Activated CD8-positive, alpha-beta memory T cell treated with anti-CD3 and anti-CD28 coated beads, Interleukin-2, amount 50 U/mL, for 24 hours (primary cell): Measurements from ENCODE around the gene SYK.

Experiments
- DNase-seq: peaks from one replicate; pipeline ENCODE4 v3.0.0-alpha.2; 2020; ENCODE audit errors: extremely low read depth

Gene SYK

DNA sequence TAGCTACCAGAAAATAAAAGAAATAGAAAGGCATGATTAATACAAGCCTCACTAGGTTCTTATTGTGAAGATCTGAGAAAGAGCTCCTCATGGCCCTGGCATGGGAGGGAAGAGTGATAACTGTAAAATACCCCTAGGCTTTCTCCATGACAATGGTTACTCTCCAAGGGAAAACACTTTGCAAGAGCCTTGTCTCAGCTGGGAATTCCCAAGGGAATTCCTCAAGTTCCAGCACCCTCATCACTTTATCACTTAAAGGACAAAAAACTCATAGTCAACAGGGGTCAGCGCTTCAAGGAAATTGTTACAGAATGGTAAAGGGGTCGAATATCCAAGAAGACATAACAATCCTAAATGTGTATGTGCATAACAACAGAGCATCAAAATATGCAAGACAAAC is 21.2 kb downstream of the SYK start:
- DNase-seq: no peak

DNA sequence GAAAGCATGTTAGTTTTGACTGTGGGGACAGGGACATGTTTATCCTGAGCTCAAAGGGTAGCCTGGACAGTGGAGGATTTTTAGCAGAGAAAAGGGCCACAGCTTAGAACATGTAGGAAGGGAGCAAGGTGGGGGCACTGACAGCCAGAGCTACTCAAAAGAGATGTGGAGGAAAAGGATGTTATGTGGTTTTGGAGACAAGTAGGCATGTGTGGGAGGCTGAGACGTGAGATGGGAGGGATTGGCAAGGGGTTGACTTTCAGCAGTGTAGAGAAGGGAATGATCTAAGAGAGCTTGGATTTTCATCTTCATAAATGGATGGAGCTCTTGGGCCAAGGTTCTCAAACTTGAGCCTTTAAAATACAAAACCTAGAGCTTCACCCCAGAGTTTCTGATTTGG is 24.0 kb downstream of the SYK start:
- no peak for DNase-seq

DNA sequence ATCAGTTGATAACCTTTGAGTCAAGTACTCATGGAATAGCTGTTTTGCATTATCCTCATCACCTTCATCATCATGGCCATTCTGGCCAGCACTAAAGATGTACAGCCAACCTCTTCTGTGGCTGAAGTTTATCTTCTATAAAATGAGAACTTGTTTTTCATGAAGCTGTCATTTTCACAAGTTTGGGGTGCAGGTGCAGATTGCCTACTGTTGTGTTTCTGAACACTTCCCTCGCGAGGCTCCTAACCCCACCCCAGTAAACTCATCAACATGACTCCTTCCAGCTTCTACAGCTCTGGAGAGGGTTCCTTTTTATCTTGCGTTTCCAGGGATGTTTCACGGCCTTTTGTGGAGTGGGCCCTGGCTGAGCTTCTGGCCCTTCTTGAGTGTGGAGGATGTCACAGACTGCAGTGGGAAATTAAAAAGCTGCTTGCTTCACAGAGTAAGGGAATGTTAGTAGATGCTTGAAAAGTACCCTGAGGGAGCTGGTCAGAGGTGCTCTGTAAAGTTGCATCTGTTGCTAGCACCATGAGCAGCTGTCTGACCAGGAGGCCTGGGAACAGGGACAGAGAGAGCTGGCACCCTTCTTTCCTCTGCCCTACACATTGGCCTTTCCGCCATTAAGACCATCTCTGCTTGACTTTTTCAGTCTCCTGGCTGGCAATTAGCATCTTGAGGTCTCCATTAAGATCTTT is 24.9 kb downstream of the SYK start:
- no peak for DNase-seq

DNA sequence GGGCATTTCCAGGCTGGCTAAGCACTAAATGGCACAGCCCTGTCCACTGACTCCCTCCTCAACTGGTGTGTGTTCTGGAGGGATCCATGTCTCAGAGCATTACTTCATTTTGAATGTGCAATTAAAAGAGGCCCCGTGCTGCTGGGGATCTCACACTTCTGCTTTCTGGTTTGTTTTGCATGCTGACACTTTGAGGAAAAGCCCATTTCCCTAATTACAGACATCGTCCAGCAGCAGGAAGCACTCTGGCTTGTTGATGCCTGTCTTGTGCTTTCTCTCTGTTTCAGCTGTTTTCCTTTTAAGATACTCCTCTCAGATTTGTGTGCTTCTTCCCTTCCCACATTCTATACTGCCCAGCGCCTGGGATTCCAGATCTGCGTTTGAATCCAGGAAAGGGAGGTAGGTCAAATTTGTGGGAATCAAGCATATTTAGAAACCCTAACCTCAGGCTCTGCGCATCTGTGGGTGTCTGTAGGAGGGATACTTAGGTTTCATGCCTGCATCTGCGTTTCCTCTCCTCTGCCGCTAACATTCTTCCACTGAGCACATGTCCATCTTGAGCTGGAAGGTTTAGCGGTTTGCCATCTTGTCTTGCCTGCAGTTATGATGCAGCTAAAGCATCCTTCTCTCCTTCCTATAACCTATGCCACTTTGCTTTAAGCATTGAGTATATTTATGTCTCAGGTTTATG is 25.7 kb downstream of the SYK start:
- no peak for DNase-seq

DNA sequence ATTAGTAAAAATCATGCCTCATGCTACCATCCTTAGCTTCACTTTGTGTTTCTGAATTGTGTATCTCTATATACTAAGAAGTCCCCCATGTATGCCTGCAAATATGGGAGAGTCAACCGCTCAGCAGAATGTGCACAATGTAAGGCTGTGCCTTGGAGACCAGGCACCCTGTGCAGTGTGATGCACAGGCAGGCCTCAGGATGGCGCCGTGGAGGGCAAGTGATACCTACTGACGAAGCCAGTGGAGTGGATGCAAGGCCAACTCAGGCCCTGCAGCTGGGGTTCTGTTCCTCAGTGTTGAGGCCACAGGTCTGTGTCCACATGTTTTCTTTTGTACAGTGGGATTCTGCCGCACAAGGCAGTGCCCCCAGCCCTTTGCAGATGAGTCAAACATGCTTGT is 28.4 kb downstream of the SYK start:
- no peak for DNase-seq

DNA sequence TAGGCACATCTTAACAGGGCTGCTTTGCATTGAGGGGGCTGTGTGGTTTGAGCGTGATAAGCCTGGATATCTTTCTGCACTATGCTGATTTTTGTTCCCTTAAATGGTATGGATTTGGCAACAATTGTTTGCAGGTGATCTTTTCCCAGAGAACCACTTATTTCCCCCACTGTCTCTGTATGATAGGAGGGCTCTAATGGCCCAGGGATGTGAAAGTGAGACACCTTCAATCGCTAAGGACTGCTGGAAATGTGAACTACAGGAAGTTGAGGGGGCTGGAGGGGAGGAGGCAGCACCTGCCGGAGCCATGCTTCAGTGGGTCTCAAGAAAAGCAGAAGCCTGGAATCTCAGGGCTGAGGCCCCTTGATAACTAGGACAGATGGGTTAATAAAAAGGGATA is 29.4 kb downstream of the SYK start:
- DNase-seq: no peak

DNA sequence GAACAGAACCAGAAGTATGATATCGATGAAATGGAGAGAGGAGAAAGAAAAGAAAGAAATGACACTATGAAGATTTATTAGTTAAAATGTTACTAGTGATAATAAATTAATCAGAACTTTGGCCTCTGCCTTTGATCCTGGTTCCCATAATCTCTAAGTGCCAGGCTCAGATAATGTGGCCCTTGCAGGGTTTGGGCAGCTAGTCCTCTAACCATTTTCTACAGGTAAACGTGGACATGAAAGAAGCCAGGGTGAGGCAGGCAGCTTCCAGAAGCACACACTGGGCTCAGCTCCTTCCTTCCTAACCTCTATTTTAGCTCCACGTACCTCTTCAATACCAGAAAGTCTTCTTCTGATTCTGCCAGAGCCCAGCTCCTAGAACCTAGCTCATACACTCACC is 30.6 kb downstream of the SYK start:
- no peak for DNase-seq

DNA sequence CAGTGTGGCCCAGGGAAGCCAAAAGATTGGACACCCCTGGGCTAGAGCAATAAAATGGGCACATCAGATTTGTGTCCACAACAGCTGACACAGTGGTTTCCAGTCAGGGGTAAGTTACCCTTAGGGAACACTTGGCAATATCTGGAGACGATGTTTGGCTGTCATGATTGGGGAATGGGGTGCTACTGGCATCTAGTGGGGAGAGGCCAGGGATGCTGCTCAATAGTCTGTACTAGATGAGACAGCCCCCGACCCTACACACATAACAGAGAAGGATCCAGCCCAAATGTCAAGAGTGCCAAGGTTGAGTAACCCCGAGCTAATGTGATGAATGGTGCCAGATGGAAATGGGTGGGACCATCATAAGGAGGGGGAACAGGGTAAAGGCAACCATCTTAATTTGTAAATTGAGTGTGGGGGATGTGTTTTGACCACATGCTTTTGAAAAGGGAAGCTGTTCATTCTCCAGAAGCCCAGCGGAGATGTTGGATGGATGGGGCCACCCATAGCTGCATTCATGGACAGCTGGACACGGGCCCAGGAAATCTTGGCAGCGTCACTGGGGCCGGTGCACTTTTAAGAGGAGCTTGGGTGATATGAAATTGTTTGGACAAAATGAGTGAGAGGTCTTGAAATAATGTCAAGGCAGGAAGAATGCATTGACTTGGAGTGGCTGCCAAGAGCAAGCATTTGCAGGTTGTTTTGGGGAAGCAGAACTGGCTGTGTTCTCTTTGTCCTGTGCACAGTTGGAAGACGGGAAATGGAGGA is 33.4 kb downstream of the SYK start:
- no peak for DNase-seq

DNA sequence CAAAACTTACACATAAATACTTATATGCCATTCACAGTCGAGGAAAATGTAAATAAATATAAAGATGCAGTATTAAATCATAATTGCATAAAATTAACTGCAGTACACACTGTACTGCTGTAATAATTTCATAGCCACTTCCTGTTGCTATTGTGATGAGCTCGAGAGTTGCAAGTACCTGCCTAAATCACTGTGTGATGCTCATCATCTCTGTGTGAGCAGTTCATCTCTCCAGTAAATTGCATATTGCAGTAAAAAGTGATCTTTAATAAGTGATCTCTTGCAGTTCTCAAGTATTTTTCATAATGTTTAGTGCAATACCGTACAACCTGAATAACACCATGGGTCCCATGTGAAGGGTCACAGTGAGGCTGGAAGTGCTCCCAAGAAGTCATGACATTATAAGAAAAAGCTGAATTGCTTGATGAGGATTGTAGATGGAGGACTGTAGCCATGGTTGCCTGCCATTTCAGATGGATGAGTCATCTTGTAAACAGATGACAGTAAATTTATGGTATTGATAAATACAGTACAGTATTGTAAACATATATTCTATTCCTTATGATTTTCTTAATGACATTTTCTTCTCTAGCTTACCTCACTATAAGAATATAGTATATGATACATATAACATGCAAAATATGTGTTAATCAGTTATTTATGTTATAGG is 34.9 kb downstream of the SYK start:
- DNase-seq: no peak

DNA sequence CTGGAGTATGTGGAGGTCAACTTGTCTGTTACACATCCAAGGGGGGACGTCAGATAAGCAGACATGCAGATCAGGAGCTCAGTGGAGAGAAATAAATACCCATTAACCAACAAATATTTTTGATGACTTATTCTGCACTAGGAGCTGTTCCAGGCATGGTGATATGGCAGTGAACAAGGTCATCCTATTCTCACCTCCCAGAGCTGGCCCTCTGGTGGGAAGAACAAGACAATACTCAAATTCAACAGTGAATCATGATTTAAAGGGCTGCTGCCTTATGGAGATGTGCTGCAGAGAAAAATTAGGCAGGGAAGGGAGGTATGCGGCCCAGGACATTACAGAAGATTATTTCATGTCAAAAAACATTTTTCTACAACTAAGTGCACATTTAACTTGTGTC is 36.5 kb downstream of the SYK start:
- DNase-seq: no peak

DNA sequence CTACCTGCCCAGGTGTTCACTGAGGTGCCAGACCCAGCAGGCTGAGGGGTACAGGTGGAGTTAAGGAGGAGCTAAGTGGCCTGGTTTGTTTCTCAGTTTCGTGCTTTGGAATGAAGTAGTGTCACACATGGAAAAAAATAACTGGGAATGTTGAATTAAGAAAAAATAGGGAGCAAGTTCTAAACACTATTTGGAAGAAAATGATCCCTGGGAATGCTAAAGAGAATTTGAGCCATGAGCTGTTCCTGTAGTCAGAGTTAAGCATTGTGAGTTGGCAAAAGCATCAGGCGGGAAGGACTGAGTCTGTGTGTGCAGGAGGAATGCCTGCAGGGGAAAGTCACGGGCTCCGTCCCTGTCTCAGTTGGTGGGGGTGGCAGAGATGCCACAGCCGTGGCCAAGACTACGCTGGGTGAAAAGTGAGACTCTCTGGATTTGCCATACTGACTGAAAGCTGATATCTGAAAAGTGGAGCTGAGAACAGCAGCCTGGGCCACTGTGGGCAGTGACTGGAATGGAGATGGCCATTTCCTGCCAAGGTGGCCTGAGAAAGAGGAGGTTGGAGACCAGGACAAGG is 37.0 kb downstream of the SYK start:
- DNase-seq: no peak

DNA sequence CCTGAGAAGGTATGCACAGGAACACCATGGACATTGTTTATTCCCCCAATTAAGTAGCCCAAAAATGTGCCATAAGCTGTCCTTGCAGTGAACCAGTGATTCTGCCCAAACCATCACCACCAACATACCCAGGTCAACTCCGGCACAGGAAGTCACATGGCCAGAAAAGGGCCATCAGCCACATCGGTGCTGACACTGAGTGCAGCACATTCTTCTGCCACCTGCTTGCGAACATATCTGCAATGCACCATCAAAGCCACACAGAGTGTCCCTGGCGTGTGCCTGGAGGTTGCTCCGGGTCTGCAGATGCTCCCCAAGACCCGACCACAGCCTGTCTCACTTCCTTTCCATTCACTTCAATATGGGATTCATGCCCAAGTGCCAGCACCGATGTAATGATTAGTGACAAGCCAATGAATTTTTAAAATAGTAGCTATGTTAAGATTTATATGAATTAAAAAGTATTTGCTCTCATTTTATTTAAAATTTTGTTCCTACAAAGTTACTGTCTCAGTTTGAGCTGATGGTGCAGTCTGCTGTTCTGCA is 37.6 kb downstream of the SYK start:
- no peak for DNase-seq

DNA sequence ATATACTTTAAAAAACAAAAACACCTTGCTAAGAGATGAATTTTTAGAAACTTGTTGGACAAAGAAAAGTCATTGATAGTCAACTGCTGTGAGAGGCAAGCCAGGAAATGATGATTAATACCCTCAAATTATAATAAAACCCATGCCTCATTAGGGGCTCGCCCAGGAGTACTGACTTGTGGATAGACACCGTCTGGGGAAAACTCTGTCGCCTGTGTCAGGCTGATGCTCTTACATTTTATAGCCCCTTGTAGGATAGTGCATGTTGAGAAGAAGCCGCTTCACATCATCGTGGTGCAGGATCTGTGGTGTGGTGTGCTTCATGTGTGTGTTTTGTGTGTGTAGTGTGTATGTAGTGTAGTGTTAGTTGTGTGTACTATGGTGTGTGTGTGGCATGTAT is 39.1 kb downstream of the SYK start:
- no peak for DNase-seq

DNA sequence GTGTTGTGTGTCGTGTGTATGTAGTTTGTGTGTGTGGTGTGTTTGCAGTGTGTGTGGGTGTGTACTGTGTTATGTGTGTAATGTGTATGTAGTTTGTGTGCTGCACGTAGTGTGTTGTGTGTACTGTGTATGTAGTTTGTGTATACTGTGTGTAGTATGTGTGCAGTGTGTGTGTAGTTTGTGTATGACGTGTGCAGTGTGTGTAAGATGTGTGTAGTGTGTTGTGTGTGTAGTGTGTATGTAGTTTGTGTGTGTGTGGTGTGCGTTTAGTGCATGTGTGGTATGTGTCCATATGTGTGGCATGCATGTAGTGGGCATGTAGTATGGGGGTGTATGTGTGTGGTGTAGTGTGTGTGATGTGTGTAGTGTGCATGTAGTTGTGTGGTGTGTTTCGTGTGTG is 39.6 kb downstream of the SYK start:
- DNase-seq: no peak

DNA sequence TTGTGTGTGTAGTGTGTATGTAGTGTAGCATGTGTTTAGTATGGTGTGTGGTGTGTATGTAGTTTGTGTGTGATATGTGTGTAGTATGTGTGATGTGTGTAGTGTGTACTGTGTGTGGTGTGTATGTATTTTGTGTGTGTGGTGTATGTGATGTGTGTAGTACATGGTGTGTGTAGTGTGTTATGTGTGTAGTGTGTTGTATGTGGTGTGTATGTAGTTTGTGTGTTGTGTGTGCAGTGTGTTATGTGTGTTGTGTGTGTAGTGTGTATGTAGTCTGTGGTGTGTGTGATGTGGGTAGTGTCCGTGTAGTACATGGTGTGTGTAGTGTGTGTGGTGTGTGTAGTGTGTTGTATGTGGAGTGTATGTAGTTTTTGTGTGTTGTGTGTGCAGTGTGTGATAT is 40.0 kb downstream of the SYK start:
- DNase-seq: no peak

DNA sequence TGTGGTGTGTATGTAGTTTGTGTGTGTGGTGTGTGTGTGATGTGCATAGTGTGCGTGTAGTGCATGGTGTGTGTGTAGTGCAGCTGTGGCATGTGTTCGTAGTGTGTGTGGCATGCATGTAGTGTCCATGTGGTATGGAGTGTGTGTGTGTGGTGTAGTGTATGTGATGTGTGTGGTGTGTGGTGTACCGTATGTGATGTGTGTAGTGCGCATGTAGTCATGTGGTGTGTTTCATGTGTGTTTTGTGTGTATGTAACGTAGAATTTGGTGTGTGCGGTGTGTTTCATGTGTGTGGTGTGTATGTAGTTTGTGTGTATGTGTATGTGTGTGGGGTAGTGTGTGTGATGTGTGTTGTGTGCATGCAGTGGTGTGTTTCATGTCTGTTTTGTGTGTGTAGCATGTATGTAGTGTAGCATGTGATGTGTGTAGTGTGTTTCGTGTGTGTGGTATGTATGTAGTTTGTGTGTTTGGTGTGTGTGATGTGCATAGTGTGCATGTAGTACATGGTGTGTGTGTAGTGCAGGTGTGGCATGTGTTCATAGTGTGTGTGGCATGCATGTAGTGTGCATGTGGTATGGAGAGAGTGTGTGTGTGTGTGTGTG is 40.7 kb downstream of the SYK start:
- DNase-seq: no peak

DNA sequence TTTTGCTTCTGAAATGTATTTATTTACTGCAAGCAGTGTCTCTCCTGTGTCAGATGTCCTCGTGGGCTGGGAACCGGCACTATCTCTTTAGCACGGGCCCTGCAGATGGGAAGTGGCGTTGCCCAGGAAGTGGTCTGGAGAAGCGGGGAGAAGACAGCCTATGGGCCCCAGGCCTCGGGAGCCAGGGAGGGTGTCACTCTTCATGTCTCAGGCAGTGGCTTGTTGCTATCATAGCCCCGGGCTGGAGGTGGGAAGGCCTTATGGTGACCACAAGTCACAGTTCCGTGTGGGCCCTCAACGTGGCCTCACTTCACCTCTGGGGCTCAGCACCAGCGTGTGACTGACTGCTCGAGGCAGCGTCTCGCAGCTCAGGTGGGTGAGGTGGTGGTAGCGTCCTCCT is 41.4 kb downstream of the SYK start:
- DNase-seq: no peak

DNA sequence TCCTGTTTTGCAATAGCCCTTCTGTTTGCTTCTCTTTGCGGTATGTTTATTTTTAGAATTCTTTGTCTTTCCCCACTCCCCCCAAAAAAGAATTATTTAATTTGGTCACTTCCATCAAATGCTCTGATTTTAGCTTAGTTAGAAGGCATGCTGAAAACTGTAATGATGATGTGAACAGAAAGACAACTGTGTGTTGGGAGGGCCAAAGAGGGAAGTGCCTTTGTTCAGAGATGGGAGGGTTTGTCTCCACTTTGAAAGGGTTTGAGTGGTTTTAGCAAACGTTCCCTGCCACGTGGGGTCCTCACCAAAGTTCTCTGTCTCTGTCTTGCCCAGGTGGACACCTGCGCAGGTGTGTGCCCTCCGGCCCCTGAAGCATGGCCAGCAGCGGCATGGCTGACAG is 41.9 kb downstream of the SYK start:
- no peak for DNase-seq

DNA sequence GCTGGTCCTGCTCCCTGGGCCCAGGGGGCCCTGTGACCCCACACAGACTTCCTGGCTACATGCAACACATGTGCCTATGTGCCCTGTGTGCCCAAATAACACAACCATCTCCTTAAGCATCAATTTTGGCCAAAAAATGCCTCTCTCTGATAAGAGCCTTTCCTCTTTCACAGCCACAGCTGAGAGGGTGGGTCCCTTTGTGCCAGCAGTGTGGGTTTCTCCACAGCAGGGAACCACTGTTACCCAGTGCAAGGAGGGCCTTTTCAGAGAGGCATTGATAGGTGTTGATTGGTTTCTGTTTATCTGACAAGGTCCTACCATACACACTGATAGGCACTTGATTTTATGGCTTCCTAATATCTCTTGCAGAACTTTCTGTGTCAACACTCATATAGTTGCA is 42.7 kb downstream of the SYK start:
- no peak for DNase-seq

DNA sequence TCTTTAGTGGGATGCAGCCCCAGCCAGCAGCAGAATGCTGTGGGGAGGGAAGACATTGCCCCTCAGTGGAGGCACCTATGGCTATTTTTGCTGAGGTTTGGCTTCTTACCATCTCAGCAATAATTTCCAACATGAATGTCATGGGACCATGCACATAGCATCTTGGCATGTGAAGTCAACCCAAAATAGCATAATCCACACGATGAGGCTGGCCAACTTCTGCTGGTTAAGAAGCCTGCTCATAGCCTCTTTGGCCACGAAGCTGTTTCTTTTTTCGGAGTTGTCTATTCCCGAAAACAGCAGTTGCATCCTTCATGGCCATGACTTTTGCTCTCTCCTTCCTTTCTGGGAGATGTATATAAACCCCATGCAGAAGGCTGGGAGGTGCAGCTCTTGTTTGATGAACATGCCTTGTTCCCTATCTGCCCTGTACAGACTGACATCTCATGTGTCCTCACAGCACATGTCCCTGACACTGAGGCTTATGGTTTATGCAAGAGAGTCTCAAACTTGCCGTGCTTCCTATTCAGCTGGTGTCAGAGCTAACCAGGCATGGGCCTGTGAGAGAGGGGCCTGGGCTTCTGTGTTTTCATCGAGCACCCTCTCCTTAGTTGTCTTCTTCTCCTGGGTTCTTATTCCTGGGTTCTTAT is 45.3 kb downstream of the SYK start:
- no peak for DNase-seq

DNA sequence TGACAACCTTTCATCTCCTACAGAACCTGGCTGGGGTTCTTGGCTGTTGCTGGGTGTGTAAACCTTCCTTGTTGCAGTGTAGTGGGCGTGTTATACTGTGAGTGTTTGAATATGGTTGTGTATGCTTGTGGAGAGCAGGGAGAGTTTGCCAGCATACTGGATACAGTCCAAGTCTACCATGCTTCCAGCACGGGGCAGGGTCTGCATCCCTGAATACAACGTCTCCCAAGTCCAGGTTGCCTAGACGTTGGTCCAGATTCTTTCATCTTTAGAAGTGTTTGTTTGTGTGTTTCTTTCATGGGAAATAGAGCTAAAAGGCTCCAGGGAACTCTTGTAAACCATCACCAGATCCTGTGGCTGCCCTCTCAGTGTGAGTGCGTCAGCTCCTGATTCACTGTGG is 46.4 kb downstream of the SYK start:
- no peak for DNase-seq
